ENCODE results near the gene TBXA2R.
"Not testable (repeated sequence)": the region's sequence is repeated elsewhere in the genome, so short reads cannot be mapped to it uniquely, and the experiment has no call there.

TBXA2R gene

DNA sequence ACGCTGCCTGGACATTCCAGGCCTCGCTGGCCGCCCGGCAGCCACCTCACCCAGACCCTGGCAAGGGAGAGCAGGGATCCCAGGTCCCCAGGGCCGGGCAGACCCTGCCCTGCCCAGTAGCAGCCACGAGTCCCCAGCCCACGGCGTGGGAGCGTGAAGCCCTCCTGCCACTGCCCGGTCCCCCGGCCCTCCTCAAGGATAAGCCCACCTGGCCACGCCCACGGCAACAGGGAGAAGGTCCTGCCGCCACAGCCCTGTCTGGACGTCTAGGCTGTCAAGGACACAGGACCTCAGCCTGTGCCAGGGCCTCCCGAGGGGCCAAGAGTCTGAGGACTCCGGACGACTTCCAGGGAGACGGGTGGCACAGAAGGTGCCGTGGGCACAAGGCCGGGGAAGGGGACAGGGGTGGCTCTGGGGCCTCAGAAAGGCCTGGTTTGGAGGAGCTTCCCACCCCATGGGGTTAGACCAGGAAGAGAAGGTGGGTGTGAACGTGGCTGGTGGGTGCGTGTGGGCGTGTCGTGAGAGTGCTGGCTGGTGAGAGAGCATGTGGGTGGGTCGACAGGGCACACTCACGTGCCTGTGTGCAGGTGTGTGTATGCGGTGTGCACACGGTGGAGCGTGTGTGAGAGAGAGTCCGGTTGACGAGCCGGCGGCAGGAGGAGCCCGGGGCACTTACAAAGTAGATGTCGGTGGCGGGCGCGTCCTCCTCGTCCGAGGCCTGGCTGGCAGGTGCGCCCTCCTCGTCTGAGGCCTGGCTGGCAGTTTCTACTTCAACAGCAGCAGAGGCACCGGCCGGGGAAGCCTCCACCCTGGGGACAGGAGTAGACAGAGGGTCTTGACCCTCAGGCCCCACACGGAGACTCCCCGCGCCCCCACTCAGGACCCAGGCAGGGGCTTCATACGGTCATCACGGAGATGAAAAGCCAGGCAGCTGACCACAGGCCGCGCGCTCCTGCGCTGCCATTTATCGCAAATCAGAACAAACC, 31.8 kb upstream of the TBXA2R start:
- no peak for DNase-seq

DNA sequence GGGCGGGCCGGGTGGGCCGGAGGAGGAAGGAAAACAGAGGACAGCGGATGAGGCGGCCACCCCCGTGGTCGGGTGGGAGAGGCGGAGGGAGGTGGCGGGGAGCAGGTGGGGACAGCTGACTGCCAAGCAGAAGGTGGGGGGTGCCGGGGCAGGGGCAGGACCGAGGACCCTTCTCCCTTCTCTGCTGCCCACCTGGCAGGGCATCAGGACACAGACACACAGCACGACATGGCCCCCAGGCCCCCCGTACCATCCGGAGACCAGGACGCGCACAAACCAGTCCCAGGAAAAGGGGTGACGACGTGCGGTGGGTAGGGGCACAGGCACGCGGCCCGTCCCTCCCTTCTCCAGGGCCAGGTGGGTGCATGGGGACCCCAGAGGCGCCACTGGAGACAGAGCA, 30.9 kb upstream of the TBXA2R start:
- no peak for DNase-seq

DNA sequence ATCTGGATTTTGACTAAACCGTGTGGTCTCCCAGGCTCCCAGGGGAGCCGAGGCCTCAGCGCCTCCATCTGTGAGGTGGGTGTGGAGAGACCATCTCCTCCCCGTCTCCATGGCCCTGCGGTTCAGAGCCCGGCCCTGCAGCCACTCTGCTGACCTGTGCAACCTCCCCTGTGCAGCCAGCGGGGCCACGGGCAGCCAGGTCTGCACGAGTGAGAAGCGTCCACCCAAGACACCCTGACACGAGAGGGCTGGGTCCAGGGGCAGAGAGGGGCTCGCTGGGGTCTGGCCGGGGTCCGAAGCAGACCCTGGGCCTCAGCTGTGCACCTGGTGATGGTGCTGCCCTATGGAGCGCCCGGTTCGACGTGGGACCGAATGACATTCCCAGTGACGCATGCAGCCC, 30.3 kb upstream of the TBXA2R start:
- DNase-seq: no peak

DNA sequence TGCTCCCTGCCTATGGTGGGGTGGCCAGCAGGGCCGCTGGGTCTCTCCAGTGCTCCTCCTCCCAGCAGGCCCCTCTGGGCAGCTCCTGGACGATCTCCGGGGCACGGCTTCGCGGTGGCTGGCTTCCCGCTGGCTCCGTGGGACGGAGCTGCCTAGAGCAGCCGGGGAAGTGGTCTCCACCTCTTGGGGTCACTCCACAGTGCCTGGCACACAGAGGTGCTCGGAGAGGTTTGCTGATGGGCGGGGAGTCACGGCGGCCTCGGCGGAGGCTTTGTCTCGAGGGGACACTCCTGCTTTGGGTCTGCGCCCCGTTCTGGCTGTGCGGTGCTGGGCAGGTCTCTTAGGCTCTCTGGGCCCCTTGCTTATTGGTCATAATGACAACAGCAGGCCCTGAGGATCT, 29.8 kb upstream of the TBXA2R start:
- DNase-seq: no peak

DNA sequence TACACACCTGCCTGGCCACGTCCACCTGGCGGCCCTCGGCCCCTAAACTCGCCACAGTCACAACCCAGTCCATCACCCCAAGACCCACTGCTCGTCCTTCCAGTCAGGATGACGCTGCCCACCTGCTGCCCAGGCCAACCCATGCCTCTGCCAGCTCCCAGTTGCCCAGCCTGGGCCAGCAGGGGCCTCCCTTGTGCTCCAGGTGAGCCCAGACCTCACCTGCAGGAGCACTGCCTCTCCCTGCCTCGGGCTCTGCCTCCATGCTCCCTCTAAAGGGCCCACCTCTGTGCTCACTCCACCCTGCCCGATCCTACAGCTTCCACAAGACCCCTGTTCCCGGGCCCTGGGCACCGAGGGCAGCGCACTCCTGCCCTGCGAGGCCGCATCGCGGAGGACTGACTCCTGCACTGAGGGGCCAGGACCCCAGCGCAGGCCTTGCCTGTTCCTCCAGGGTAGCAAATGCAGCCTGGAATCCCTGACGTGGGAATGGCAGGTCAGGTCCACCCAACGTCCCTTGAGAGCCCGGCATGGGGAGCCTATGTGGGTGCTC, 27.9 kb upstream of the TBXA2R start:
- DNase-seq: no peak

DNA sequence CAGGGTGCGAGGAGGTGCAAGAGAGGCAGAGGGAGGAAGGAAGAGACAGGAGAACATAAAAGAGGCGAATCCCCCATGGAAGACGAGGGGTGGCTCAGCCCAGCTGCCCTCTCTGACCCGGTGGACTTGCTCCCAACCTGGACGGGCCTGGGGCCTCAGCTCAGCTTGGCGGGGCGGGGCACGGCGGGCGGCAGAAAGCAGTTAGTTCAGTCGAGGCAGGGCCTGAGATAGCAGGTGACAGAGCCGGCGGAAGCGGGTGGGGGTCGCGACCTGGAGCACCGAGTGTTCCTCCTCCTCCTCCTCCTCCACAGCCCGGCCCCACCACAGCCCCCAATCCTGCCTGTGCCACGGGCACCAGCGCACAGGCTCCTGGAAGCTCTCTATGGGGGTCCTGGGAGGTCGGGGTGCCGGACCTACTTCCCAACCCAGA, 26.9 kb upstream of the TBXA2R start:
- no peak for DNase-seq

DNA sequence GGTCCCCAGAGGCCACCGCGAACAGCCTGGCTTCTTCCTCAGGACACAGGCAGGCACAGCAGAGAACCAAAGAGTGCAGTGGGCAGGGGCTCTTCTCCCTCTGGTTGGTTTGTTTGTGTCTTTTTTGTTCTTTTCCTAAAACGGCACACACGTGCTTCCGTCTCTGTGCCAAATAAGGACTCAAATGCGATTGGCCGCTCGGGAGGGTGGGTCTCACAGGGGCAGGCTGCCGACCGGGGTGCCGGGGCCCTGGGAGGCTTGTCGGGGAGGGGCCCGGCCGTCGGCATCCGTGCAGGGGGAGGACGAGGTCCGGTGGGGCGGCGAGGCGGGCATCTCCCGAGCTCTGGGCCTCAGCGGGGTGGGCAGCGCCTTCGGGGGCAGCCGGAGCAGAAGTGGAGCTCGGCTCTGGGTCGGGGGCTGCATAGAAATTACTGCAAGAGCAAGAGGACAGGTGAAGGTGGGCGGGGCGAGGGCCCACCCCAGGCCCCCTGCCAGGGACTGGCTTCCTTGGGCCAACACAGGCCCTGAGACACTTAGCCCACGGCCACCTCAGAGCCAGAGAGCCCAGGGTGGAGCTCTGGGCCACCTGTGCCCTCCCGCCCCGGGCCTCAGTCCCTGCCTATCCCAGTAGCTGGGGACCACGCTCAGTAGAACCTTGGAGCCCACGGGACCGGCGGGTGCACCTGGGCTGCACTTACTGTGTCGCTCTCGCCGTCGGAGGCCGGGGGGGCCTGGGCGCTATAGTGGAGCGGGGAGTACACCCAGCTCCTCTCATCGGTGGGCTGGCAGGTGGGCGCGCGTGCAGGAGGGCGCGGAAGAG, 26.3 kb upstream of the TBXA2R start:
- DNase-seq: no peak

DNA sequence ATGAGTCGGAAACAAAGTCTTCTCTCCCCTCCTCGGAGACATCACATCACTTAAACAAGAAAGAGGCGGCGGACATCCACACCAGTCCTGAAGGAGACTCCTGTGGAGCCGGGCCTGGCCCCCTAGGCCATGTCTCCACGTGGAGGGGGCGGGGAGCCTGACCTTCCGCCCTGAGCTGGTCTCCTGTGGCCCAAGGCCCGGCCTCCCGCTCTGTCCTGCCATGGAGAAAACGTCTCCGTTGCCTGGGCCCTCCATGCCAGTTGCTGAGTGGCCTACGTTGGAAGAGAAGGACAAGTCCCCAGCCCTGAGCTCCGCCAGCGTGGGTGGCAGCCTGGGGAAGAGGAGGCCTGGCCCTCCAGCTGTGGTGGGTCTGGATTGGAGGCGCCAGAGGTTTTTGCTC, 25.4 kb upstream of the TBXA2R start:
- no peak for DNase-seq

DNA sequence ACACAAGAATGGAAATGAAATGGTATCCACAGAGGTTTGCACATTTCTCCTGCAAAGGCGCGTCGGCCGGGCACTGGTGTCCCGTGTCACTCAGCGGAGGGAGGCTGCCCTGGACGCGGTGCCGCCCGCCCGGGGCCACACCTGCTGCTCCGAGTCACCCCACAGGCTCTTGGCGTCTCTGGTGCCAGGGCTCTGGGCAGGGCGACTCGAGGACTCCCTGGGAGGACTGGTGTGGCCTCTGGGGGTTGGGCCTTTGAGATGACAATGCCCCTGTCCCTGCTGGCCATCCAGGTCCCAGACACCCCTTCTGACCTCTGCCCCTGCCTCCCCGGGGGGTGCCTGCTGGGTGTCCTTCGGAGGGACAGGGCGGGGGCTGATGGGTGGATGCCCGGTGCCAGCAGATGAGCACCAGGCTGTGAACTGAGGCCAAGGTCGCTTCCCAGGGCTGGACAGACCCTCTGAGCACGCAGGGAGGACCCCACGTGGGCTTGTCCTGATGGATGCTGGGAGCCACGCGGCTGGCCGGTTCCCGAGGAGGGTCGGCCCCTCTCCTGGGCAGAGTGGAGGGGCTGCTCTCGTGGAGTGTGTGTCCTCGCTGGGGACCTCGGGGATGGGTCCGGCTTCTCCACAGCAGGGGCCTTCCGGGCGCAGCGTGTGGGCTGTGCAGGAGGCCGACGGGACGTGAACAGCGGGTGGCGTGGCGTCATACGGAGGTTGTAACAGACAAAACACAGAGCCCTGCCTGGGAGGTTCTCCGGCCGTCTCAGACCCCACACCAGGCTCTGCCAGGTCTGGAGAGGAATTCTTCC, 24.6 kb upstream of the TBXA2R start:
- no peak for DNase-seq

DNA sequence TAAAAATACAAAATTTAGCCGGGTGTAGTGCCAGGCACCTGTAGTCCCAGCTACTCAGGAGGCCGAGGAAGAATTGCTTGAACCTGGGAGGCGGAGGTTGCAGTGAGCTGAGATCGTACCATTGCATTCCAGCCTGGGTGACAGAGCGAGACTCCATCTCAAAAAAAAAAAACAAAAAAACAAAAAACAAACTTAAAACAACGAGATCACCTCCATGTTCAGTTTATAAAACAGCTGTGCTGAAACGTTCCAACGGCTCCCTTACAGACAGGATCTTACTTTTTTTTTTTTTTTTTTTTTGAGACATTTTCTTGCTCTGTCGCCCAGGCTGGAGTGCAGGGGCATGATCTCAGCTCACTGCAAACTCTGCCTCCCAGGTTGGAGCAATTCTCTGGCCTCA, 22.1 kb upstream of the TBXA2R start:
- not testable (repeated sequence) for DNase-seq

DNA sequence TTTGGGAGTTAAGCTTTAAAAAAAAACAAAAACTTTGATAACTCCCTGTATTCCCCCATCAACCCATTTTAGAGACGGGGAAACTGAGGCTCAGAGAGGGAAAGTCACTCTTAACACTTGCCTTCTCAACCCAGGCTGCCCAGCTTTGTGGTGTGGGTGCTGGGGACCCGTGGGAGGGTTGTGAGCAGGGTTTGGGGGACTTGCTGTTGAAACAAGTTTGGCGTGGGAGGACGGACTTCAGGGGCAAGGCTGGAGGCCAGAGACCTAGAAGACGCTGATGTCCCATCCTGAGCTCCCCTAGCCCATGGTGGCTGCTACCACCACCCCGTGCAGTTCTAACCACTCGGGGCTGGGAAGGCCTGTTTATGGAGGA, 20.7 kb upstream of the TBXA2R start:
- DNase-seq: no peak

DNA sequence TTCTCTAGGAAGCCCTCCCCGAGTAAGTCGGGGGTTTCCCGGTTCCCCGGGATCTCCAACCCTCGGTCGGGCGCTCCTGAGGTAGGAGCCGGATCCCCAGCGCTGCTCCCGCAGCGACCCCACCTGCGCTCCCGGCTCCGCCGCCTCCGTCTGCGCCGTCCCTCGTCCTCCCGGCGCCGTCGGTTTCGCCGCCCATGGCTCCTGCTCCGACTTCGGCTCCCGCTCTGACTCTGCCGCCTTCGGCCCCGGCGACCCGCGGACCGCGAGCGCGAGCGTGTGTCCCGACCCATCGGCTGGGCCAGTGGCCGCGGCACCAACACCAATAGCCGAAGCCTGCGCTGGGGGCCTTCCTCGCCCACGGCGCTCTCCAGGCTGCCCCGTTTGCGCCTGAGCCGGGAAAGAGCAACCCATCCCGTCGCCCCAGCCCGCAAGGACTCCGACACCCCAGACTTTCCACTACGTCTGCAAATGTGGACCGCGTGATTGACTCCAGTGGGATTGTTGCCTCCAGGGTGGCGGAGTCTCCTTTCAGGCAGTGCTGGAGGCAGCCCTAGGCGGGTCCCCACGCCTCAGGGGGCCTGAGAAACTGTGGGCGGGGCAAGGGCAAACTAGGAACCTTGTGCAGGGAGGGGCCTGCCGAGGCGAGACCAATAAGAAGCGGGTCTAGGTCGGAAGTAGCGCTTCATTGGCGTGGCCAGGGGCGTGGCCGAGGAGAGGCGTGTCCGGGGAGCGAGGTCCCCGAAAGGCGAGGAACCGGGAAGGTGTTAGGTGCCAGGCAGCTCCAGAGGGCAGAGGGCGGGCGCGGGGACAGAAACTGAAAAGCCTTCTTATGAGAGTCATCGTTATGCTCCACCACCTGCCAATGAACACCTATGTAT, 20.0 kb upstream of the TBXA2R start, which contains the start of gene CACTIN:
CACTIN (minus strand) TSS at position 318 of the 878 bp plus-strand sequence; CDS start at position 290, 28 bp downstream.
- DNase-seq: peak; percentile 99

DNA sequence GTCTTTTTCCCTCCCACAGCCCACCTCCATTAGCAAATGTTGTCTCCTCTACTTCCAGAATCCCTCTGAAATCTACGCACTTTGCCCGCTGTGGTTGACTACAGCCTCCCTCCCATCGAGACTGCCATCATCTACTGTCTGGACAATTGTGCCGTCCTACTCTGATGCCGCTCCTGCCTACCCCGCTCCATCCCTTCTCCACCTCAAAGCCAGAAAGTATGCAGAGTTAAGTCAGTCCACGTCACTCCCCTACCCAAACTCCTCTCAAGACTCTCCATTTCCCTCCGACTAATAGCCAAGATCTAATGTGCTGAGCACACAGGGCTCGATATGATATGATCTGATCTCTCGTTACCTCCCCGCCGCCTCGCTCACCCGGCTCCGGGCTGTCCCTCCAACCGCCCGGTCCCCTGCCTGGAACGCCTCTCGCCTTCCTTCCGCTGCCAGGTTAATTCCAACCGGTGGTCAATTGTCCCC, 19.4 kb upstream of the TBXA2R start:
- DNase-seq: no peak

DNA sequence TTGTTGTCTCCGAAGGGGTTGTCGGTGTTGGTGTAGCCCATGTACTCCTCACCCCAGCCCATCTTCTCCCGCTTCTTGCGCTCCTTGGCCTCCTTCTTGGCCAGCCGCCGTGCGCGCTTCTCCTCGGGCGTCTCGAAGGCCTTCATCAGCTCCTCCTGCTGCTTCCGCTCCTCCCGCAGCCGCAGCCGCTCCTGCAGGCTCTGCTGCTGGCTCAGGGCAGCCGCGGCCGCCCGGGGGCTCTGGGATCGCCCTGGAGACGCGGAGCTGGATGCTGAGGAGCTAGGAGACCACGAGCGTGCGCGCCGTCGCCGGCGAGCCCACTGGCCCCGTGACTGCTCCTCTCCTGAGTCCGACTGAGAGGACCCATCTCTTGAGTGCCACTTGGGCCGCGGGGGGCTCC, 17.0 kb upstream of the TBXA2R start:
- no peak for DNase-seq

DNA sequence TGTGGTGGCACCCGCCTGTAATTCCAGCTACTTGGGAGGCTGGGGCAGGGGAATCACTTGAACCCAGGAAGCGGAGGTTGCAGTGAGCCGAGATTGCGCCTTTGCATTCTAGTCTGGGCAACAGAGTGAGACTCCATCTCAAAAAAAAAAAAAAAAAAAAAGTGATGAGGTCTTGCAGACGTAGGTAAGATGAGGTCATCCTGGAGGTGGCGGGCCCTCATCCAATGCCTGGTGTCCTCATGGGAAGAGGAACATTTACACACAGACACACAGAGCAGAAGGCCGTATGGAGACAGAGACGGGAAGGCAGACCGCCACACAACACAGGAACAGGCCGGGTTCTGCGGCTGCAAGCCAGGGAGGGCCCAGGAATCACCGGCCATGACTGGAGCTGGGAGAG, 15.5 kb upstream of the TBXA2R start:
- no peak for DNase-seq

DNA sequence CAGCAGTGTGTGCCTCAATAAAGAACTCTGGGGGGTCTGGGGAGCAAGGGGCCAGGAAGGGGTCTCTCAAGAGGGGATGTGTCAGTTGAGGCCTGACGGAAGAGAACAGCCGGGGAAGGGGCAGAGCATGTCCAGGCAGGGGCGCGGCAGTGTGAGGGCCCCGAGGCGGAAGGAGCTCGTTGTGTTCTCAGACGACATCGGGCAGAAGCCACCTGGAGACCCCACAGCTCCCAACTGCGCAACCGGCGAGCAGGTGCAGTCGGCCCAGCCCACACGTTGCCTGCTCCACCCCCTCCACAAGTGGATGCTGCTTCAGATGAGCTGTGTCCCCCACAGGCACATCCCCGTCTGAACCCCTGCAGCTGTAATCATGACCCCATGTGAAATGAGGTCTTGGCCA, 15.0 kb upstream of the TBXA2R start:
- no peak for DNase-seq

DNA sequence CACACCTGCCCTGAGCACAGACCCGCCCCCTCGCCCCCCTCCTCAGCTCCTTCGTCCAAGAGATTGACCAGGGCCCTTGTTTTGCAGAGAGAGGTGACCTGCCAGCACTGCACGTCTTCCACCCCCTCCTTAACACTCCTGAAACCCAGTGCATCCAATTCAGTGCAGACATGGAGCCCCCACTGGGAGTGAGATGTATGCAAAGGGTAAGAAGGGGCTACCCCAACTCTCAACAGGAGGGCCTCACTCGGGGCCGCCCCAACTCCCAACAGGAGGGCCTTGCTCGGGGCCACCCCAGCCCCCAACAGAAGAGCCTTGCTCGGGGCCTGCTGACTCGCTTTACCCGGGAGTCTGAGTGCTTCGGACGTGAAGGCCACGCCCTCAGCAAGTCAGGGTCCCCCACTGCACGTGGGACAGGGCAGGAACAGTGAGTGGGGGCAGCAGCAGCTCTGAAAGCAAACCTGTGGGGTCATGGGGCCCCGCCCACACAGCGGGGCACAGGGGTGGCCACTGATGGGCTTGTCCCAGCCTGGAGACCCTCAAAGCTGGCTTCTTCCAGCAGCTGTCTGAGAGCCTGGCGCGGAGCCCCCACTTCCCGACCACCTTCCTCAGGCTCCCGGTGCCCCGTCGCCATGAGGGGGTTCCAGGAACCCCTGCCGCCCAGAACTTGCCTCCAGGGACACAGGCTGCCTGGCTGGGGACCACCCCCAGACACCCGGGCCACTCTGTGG, 14.3 kb upstream of the TBXA2R start:
- DNase-seq: no peak

DNA sequence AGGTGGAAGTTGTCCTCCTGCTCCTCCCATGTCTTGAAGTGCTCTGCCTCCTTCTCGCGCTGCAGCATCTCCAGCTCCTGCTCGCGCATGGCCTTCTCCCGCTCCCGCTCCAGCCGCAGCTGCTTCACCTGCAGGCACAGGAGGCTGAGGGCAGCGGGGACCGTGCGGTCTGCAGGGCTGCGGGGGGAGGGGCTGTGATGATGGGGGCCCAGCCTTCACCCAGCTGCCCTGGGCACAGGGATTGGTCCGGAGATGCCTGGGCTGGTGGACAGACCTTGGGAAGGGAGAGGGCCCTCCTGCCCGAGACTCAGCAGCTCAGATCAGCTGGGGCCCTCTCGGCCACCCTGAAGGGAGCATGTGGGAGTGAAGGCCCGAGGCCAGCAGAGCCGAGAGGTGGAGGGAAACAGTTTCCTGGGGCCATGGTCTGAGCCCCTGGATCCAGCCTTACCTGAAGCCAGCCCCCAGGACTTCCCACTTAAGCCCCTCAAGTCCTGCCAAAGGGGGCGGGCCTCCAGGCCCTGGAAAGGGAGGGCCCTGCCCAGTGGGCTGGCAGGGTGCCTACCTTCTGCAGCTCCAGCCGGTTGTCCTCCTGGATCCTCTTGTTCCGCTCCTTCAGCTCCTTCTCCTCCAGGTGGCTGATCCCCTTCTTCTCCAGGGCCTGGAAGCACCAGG, 13.6 kb upstream of the TBXA2R start:
- DNase-seq: no peak

DNA sequence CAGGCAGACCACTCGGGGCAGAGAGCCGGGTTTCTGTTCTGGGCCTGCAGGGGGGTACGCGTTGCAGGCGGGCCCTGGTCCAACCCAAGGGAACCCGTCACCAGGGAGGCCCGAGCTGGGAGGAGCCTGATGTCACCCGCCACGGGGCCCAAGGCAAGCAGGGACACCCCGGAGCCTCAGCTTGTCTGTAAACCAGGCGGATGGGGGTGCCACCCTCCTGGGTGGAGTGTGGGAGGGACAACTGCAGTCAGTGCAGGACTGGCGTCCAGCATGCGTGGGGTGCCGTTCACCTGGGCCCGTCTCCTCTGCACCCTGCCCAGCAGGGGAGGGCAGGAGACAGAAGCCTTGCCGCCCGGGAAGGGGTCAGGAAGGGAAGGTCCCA, 12.9 kb upstream of the TBXA2R start:
- no peak for DNase-seq

Measured in NCI-H1417 (cell line).